ENCODE data around the gene IDH2. TPM values are rescaled to one million over a fixed set of nuclear protein-coding genes. Genes with fewer than 3 reads are reported as not detected.

IDH2 gene
- total and polyA plus RNA-seq, 10 of the 15 experiments (the other 5 are each of a cell fraction or from before 2014, with no cell fraction given) = 2.3 to 358 (median 242) TPM

DNA sequence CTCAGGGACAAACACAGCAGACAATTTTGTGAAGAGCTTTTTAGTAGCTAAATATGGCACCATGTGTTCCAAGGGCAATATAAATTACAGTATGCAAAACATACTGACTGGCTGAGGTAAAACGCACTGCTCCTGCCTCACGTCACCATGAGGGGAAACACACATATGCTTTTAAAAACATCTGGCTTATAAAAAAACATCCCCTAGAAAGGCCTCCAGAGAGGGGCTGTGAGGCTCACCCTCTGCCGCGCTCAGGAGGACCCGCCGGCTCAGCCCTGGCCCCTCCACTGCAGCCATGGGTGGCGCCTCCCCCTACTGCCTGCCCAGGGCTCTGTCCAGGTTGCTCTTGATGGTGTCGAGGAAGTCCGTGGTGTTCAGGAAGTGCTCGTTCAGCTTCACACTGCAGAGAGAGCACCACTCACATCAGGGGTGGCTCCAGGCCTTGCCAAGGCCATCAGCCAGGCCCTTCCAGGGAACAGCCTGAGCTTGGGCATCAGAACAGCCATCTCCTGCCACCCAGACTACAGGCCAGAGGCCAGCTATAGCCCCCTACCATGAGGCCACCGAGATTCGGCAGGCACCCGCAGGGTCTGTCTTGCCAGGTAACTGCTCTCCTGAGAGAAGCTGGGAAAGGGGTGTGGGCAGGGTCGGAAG is 18.2 kb downstream of the IDH2 start:
- WGBS (ENCODE audit: insufficient coverage, insufficient replicate concordance, low lambda C conversion rate, missing lambda C conversion rate) = 55% methylated on average over 14 of the region's 14 CpGs
- ATAC-seq = no peak
- Histone ChIP-seq H2AFZ (ENCODE audit: control insufficient read depth, low read depth, low read length) (no peak overlapping the region), H3K79me2 (ENCODE audit: control insufficient read depth, insufficient read depth, low read length) (no peaks in the 10 kb centered on the region), H3K4me1 (ENCODE audit: control insufficient read depth, insufficient read depth, low read length) (no peaks in the 10 kb centered on the region), H4K20me1 (ENCODE audit: control insufficient read depth, insufficient read depth) (no peaks in the 10 kb centered on the region; the same call in 1 of the 2 replicates), H3K27me3 (replicated peaks in 1 of 2; ENCODE audit: control insufficient read depth in 2 of 2, insufficient read depth in 2 of 2, low read length in 1 of 2) (no peaks in the 10 kb centered on the region), H3K27ac (ENCODE audit: control insufficient read depth, insufficient read depth) (no peak overlapping the region), H3K4me3 (no peak overlapping the region), H3K9ac (ENCODE audit: control insufficient read depth, insufficient read depth, low read length) (no peak overlapping the region), H3K9me3 (replicated peaks; ENCODE audit: control insufficient read depth, insufficient read depth, low read length) (no peaks in the 10 kb centered on the region), H3K36me3 (ENCODE audit: control insufficient read depth in 2 of 2, insufficient read depth in 2 of 2, low read length in 1 of 2) (peaks cover 20 to 34% of the 10 kb centered on the region in 2 experiments), H3K4me2 (ENCODE audit: control insufficient read depth, insufficient read depth) (no peak overlapping the region)
- intact Hi-C loops (cut with micrococcal nuclease; ENCODE audit: unreplicated experiment) (loop anchor here (10.0 kb wide), 1 partner anchor 319 kb away; no protein-coding TSS in a partner anchor), in situ Hi-C loops (cut with MboI) (no loop called here)
- SMC1A ChIA-PET (ENCODE audit: uncharacterized antibody, unreplicated experiment) = interaction anchor here (0.6 kb wide), 1 partner anchor 65 kb away, joined by 3 read pairs; no protein-coding TSS in a partner anchor
- BruUV-seq (replicated peaks) = no TSS peak
- CTCF ChIA-PET = interaction anchor here (1.2 to 3.0 kb wide), 5 partner anchors 9 to 324 kb away, joined by 3 to 10 read pairs (median 4); no protein-coding TSS in a partner anchor
- RAD21 ChIA-PET (ENCODE audit: unreplicated experiment) = interaction anchor here (0.7 kb wide), 1 partner anchor 37 kb away, joined by 3 read pairs; no protein-coding TSS in a partner anchor
- no peak for DNase-seq (ENCODE audit: low read depth, low spot score)
- FAIRE-seq = no peak
- POLR2A ChIA-PET = interaction anchor here (1.0 to 1.6 kb wide), 2 partner anchors 9 to 10 kb away, joined by 3 to 4 read pairs; no protein-coding TSS in a partner anchor
- TF ChIP-seq YBX1 (IDR thresholded peaks at IDR 0.05) (no peak), MXI1 (IDR thresholded peaks at IDR 0.05; ENCODE audit: low read depth, low read length) (no peak), BMI1 (IDR thresholded peaks at IDR 0.05; ENCODE audit: borderline replicate concordance) (no peak), YY1 (IDR thresholded peaks at IDR 0.05; ENCODE audit: low read depth, low read length) (no peak), RB1 (IDR thresholded peaks at IDR 0.05; ENCODE audit: borderline replicate concordance) (no peak), MEF2B (IDR thresholded peaks at IDR 0.05; ENCODE audit: partially characterized antibody, poor library complexity, severe bottlenecking) (no peak), TCF12 (IDR thresholded peaks at IDR 0.05; ENCODE audit: low read depth, low read length) (no peak), SMARCA5 (IDR thresholded peaks at IDR 0.05) (no peak), STAT3 (IDR thresholded peaks at IDR 0.05; ENCODE audit: low read depth, low read length) (no peak)
- TF ChIP-seq, protein P1, sequence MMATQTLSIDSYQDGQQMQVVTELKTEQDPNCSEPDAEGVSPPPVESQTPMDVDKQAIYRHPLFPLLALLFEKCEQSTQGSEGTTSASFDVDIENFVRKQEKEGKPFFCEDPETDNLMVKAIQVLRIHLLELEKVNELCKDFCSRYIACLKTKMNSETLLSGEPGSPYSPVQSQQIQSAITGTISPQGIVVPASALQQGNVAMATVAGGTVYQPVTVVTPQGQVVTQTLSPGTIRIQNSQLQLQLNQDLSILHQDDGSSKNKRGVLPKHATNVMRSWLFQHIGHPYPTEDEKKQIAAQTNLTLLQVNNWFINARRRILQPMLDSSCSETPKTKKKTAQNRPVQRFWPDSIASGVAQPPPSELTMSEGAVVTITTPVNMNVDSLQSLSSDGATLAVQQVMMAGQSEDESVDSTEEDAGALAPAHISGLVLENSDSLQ (IDR thresholded peaks at IDR 0.05) = no peak
- TF ChIP-seq, protein P2, sequence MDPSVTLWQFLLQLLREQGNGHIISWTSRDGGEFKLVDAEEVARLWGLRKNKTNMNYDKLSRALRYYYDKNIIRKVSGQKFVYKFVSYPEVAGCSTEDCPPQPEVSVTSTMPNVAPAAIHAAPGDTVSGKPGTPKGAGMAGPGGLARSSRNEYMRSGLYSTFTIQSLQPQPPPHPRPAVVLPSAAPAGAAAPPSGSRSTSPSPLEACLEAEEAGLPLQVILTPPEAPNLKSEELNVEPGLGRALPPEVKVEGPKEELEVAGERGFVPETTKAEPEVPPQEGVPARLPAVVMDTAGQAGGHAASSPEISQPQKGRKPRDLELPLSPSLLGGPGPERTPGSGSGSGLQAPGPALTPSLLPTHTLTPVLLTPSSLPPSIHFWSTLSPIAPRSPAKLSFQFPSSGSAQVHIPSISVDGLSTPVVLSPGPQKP (IDR thresholded peaks at IDR 0.05; ENCODE audit: low read depth, low read length) = no peak
- TF ChIP-seq, protein P3, sequence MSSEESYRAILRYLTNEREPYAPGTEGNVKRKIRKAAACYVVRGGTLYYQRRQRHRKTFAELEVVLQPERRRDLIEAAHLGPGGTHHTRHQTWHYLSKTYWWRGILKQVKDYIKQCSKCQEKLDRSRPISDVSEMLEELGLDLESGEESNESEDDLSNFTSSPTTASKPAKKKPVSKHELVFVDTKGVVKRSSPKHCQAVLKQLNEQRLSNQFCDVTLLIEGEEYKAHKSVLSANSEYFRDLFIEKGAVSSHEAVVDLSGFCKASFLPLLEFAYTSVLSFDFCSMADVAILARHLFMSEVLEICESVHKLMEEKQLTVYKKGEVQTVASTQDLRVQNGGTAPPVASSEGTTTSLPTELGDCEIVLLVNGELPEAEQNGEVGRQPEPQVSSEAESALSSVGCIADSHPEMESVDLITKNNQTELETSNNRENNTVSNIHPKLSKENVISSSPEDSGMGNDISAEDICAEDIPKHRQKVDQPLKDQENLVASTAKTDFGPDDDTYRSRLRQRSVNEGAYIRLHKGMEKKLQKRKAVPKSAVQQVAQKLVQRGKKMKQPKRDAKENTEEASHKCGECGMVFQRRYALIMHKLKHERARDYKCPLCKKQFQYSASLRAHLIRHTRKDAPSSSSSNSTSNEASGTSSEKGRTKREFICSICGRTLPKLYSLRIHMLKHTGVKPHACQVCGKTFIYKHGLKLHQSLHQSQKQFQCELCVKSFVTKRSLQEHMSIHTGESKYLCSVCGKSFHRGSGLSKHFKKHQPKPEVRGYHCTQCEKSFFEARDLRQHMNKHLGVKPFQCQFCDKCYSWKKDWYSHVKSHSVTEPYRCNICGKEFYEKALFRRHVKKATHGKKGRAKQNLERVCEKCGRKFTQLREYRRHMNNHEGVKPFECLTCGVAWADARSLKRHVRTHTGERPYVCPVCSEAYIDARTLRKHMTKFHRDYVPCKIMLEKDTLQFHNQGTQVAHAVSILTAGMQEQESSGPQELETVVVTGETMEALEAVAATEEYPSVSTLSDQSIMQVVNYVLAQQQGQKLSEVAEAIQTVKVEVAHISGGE (CRISPR knock-in tag; IDR thresholded peaks at IDR 0.05) = no peak
- TF ChIP-seq, protein P4, sequence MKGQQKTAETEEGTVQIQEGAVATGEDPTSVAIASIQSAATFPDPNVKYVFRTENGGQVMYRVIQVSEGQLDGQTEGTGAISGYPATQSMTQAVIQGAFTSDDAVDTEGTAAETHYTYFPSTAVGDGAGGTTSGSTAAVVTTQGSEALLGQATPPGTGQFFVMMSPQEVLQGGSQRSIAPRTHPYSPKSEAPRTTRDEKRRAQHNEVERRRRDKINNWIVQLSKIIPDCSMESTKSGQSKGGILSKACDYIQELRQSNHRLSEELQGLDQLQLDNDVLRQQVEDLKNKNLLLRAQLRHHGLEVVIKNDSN (IDR thresholded peaks at IDR 0.05; ENCODE audit: borderline replicate concordance, extremely low read length, insufficient read depth, low read depth, low read length) = no peak

All from GM12878 (cell line).